T47D (cell line): ENCODE data around the gene TNS1.

Experiments used
- DNase-seq, 2 experiments: peaks; one replicate each; pipeline versions ENCODE4 v3.0.0 to v3.0.0-alpha.2; 2011 to 2012; ENCODE audit warnings: low read depth in 1 of 2, low spot score in 1 of 2
- JUND ChIP-seq: IDR thresholded peaks from 2 replicates; pipeline ENCODE4 v1.6.1; 2012; ENCODE audit warnings: low read depth
- in situ Hi-C: cut with HindIII; loops from 2 replicates; pipeline ENCODE4 v1.10.0; 2016; ENCODE audit warnings: low sequenced_read_pairs, low pct_unique_long_range_greater_than_20kb

The TNS1 gene

DNA sequence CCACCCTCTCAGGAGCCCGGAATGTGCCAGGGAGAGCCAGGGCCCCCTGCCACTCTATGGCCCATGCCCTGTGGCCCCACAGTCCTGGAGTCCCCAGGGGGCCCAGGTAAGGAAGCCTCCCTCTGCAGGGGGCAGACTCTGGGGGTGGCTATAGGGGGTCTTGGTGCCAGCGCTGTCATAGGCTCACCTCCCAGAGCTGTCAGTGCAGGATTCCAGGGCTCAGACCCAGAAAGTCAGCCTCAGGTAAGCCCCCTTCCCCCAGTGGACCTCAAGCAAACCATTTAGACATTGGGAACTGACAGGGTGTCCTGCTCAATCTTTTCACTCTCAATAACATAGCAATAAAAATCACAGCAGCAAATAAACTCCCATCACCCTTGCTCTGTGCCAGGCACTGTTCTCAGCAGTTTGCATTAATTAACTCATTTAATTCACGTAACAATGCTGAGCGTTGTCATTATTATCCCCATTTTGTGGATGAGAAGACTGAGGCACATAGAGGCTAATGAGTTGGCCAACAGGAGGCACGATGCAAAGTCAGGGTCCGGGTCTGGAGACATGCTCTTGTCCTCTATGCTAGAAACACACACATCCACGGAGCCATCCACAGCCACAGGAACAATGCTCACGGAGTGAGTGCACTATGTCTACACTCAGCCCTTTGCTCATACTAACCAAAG is 79.6 kb downstream of the TNS1 start:
- in situ Hi-C loops = no loop called here

DNA sequence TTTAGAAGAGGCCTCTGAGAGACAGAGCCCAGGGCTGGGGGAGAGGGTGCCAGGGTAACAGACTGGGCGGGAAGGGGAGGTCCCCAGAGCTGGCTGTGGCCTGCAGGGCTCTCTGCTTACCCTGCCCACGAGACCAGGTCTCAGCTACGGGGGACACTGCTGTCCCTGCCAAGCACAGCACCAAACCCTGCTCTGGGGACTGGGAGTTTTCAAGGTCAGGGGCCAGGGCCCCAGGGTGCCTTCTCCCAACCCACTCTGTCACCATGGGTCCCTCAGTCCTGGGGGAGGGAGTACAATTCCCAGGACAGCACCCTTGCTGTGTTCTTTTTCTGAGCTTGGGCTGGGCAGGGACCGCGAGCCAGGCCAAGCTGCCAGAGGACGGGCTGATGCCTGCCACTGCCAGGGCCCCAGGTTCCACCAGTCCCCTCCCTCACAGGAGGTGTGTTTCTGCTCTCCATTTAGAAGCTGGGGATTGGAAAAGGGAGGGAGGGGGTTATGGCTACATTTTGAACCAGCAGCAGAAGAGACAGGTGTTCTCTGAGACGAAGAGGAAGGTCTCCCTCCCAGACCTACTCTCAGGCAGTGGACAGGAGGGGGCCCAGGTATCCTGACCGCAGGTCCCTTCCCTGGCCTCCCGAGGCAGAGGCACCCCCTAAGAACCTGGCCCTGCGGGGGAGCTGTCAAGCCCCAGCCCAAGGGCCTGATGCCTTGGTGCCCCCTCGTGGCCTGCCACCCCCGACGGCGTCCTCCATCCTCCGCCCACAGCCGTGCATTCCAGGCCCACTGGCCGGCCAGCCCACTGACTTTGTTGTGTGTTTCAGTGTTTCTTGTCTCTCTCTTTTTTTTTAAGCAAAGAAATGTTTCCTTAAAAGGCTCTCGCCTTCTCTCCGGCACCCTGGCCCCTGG is 80.4 kb downstream of the TNS1 start:
- TF ChIP-seq JUND = no peak
- in situ Hi-C loops = no loop called here
- DNase-seq = no peak

More for the DNA sequence above, 79.6 kb downstream of the TNS1 start:
- no peak for DNase-seq
- no peak for TF ChIP-seq JUND

DNA sequence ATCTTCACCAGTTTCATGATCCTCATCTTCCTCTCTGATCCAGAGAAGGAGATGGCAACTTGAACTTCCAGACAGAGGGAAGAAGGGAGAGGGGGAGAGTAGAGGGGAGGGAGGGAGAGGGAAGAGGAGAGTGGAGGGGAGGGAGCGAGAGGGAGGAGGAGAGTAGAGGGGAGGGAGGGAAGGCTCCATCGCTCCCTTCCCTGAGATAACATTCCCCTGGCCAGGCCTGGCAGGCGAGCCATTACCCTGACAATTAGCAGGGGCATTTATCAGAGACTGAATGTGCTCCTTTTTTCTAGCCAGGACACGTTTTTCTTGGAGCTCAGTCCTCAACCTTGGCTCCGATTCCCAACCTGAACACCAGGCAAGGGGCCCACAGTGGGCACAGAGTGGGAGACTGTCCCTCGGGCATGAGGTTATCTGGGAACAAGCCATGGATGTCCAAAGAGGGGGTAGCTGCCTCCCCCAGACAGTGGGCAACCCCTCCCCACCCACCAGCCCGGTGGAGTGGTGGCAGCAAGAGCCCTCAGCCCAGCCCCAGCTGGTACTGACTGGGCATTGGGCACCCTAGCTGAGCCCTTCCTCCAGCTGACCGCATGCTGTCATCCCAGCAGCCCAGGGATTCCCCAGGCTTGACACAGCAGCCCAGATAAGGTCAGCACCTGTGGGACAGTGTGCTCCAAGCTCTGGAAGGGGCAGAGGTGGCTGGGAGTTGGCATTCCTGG is 81.8 kb downstream of the TNS1 start:
- TF ChIP-seq JUND = no peak
- in situ Hi-C loops = no loop called here
- no peak for DNase-seq

DNA sequence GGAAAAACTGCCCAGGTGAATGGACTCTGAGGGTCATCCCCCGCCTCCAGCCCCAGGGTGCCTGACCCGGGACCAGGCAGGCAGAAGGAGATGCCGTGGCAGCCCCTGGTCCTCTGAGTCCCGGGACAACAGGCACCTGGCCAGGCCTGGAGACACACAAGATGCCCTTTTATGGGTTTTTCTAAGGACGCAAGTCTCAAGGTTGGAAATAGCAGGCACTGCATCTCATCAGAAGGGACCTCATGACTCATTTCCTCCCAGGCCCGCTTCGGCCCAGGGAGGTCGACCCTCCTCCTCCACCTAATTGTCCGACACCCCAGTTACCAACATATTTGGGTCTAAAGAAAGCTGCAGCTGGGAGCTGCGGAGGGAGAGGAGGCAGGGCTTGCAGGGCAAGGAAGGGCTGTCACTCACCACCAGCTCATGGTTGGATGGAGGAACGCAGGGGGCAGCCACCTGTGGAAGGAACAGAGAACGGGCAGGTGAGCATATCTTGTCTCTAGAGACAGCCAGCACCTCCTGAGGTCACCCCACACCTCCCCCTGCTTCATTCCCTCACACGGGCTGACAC is 82.9 kb downstream of the TNS1 start:
- DNase-seq = no peak
- in situ Hi-C loops = no loop called here
- TF ChIP-seq JUND = no peak

DNA sequence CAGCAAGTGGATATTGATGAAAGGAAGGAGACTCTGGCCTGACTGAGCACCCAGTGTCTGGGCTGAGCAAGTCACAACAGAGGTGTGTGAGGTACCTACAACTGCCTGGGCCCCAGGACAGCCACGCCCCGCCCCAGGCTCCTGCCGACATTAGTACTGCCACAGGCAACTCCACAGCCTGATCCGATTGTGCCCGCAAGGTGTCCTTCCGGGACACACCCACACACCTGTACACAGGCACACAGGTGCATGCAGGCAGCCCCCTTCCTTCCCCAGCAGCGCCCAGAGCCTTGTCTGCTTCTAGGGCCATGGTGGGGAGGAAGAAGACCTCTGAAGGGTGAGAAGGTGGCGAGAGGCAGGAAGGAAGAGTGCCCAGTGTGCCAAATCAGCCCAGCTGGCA is 83.6 kb downstream of the TNS1 start:
- DNase-seq = no peak
- in situ Hi-C loops = no loop called here
- no peak for TF ChIP-seq JUND

DNA sequence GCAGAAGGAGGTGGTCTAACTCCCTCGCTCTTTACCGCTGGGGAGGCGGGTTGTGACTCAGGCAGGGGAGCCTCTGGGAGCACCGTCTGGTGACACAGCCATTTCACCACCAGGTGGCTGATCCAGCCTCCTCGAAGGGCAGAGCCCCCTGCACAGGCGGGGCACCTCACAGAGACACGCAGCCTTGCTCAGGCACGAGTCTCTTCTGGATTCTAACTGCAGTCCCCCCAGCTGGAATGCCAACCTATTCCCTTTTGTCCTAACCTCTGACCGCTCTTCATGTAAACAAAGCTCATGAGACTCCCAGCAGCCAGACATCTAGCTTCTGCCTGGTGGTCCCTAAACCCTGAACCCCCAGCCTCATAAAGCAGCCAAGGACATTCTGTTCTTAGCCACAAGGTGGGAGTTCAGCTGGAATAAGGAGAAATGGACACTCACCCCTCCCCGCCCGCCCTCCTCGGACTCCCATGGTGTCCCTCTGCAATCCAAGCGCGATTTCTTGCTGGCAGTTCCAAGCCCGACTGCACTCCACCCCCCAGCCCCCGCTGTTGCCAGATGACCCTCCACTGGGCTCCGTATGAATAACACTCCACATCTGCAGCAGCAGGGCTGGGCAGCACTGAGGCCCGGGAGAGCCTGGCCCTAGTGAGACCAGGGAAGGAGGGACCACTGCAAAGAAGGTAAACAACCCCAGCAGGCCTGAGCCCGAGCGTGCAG is 84.3 kb downstream of the TNS1 start:
- TF ChIP-seq JUND = no peak
- DNase-seq = no peak
- in situ Hi-C loops = no loop called here

DNA sequence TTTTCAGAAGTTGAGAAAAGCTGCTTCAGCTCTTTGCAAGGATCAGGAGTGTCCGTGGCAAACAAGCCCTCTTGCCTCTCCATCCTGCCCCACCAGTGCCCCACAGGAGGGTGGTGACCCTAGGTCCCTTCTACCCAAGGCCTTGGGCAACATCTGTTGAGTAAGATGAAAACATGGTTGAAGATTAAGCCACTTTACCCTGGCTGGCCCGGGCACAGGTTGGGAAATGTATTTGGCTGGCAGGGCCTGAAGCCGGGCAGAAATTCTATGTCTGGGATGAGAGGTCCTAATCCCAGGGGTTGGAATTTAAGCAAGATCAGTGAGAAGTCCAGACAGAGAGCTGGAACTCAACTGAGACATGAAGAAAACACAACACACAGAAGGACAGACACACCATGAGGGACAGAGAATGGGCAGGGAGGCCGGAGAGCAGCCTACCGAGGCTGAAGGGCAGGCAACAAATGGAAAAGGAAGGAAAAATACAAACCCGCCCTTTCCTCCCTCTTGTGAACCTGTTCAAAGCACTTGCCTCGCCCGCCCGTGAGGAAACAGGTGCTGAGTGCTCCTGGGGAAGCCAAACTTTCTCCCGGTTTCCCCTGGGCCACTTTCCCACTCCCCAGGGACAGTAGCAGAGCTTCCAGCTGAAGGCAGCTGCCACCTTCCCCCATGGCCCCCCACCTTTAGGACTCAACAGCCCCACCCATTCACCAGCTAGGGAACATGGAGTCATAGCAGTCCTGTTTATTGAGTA is 86.1 kb downstream of the TNS1 start:
- in situ Hi-C loops = no loop called here
- no peak for TF ChIP-seq JUND
- no peak for DNase-seq

DNA sequence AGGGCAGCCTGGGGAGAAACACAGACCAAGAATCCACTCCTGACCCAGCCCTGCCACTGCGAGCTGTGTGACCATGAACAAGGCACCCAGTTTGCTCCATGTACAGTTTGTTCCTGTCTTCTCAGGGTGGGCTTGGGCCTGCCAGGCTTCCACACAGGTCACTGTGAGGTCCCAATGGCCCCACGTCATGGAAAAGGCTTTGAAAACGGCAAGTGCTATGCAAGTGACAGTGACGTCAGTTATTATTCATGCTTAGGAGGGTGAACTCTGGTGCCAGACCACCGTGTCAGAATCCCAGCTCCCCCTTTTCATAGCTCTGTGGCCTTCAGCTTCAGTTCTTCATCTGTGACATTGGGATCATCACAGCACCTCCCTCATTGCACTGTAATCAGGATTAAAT is 87.1 kb downstream of the TNS1 start:
- in situ Hi-C loops = no loop called here
- DNase-seq = no peak
- no peak for TF ChIP-seq JUND

DNA sequence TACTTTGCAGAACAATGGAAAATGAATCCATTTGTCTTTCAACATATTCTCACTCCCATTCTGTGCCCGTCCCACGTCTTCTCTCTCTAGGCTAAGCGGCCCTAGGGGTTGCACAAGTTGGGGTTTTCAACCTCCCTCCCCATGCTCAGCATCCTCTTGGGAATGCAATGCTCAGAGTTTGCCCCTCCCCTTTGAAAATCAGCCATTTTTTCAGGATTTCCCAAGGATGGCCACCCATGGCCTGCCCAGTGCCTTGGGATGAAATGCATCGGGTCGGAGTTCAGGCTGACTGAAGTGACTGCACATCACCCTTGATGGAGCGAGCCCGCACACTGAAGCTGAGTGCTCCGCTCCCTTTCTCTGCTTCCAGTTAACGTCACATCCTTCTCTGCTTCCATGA is 87.9 kb downstream of the TNS1 start:
- no peak for DNase-seq
- in situ Hi-C loops = no loop called here
- no peak for TF ChIP-seq JUND

DNA sequence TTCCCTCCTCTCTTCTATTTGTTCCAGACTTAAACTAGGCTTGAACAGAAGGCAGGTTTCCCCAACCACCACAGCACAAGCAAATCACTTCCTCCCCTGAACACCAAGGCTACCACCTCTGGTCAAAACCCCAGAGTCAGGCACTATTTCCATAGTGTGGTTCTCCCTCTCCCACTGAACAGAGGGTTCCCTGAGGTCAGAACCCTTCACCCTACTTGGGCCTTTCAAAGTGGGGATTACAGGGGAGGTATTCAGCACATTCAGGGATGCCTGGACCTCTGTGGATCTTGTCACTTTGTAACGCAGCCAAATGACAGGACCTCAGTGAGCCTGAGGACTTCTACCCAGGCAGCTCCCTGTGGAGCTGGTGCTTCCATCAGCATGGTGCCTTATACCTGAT is 88.7 kb downstream of the TNS1 start:
- no peak for DNase-seq
- TF ChIP-seq JUND = no peak
- in situ Hi-C loops = no loop called here

DNA sequence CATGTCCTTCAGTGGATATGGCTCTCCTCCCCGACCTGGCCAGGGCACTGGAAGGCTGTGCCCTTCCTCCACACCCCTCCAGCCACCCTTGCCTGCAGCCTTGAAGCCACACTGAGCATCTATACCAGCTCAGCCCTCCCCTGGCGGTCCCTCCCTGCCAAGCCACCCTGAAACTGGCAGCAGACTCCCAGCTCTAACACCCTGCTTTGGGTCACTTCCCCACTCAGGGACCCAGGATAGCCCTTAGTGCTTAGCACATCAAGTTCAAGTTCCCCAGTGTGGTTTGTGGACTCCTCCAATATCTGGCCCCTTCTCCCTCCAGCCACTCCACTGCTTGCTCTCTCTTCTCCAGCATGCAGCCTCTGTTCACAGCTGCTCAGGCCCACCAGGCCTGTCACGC is 89.4 kb downstream of the TNS1 start:
- in situ Hi-C loops = no loop called here
- no peak for TF ChIP-seq JUND
- DNase-seq = no peak
